Panc1 (cell line): ENCODE data around the gene CNR2.
"Not testable (repeated sequence)": the region's sequence is repeated elsewhere in the genome, so short reads cannot be mapped to it uniquely, and the experiment has no call there.

Source experiments
- POLR2AphosphoS5 ChIP-seq: IDR thresholded peaks from 2 replicates; pipeline ENCODE4 v1.6.1; 2012; ENCODE audit warnings: mild to moderate bottlenecking, low read depth, low read length, moderate library complexity
- TF ChIP-seq, protein P1 (sequence below): fragments of 450-650 bp; IDR thresholded peaks from 2 replicates; pipeline ENCODE4 v1.5.1; 2017; ENCODE audit warnings: mild to moderate bottlenecking

DNA sequence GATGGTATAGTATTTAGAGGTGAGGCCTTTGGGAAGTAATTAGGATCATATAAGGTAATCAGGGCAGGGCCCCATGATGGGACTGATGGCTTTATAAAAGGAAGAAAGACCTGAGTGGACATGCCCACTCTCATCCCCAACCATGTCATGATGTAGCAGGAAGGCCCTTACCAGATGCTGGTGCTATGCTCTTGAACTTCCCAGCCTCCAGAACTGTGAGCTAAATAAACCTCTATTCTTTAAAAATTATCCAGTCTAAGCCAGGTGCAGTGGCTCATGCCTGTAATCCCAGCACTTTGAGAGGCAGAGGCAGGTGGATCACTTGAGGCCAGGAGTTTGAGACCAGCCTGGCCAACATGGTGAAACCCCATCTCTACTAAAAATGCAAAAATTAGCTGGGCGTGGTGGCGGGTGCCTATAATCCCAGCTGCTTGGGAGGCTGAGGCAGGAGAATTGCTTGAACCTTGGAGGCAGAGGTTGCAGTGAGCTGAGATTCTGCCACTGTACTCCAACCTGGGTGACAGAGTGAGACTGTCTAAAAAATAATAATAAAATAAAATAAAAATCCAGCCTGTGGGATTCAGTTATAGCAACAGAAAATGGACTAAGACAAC is 65.6 kb downstream of the CNR2 start:
- TF ChIP-seq, protein P1, sequence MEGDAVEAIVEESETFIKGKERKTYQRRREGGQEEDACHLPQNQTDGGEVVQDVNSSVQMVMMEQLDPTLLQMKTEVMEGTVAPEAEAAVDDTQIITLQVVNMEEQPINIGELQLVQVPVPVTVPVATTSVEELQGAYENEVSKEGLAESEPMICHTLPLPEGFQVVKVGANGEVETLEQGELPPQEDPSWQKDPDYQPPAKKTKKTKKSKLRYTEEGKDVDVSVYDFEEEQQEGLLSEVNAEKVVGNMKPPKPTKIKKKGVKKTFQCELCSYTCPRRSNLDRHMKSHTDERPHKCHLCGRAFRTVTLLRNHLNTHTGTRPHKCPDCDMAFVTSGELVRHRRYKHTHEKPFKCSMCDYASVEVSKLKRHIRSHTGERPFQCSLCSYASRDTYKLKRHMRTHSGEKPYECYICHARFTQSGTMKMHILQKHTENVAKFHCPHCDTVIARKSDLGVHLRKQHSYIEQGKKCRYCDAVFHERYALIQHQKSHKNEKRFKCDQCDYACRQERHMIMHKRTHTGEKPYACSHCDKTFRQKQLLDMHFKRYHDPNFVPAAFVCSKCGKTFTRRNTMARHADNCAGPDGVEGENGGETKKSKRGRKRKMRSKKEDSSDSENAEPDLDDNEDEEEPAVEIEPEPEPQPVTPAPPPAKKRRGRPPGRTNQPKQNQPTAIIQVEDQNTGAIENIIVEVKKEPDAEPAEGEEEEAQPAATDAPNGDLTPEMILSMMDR = not testable (repeated sequence)
- TF ChIP-seq POLR2AphosphoS5 = not testable (repeated sequence)
